ENCODE data around the gene SYNGR4. TPM values are rescaled to one million over a fixed set of nuclear protein-coding genes. Genes with fewer than 3 reads are reported as not detected.

The SYNGR4 gene
- total and polyA plus RNA-seq, 8 donors = 0.19 to 16.4 (median 0.61) TPM; not detected in 2

GRCh38 chr19:48396016-48396823, 32.1 kb downstream of the SYNGR4 start:
- FAIRE-seq (no peak), ATAC-seq (no peak), DNase-seq (no peak)
- H3K36me3 ChIP-seq = no peaks in the 10 kb centered on the region
- H3K27ac ChIP-seq = no peak overlapping the region
- 57 to 58% methylated on average over 24 of the region's 24 CpGs for WGBS, 2 donors
- H3K4me3 ChIP-seq = no peak overlapping the region
- no peaks in the 10 kb centered on the region for H3K4me1 ChIP-seq
- H3K9me3 ChIP-seq = no peaks in the 10 kb centered on the region
- peaks cover 0 to 8% (median 2%) of the 10 kb centered on the region in 4 donors for H3K27me3 ChIP-seq
- intact Hi-C loops (cut with DNase I) = no loop called here
- no peak for TF ChIP-seq CTCF (IDR thresholded peaks at IDR 0.05)

GRCh38 chr19:48396824-48397176, 32.6 kb downstream of the SYNGR4 start:
- intact Hi-C loops (cut with DNase I) = no loop called here
- WGBS, 2 donors = 44 to 62% methylated on average over 2 of the region's 2 CpGs
- Histone ChIP-seq H3K36me3 (no peaks in the 10 kb centered on the region), H3K27me3 (peaks cover 0 to 8% (median 2%) of the 10 kb centered on the region in 4 donors), H3K27ac (no peak overlapping the region), H3K9me3 (no peaks in the 10 kb centered on the region), H3K4me3 (no peak overlapping the region), H3K4me1 (no peaks in the 10 kb centered on the region)
- ATAC-seq = no peak
- no peak for TF ChIP-seq CTCF (IDR thresholded peaks at IDR 0.05)
- FAIRE-seq = no peak
- peak in 1 of 6 donors; percentile 42 for DNase-seq

- ATAC-seq (no peak), DNase-seq (no peak), FAIRE-seq (no peak)
- no peak overlapping the region for H3K27ac ChIP-seq
- no peak for TF ChIP-seq CTCF (IDR thresholded peaks at IDR 0.05)
- WGBS, 2 donors = 49 to 66% methylated on average over 22 of the region's 22 CpGs
- H3K4me1 ChIP-seq = no peaks in the 10 kb centered on the region
- H3K9me3 ChIP-seq = no peaks in the 10 kb centered on the region
- H3K4me3 ChIP-seq = peak overlapping the region in 1 of 4 donors; percentile 35
- H3K27me3 ChIP-seq = peaks cover 0 to 8% (median 2%) of the 10 kb centered on the region in 4 donors
- H3K36me3 ChIP-seq = no peaks in the 10 kb centered on the region
- intact Hi-C loops (cut with DNase I) = no loop called here
Measured at GRCh38 chr19:48397263-48398101, 33.3 kb downstream of the SYNGR4 start.

GRCh38 chr19:48398102-48398374, 33.9 kb downstream of the SYNGR4 start:
- ATAC-seq (no peak), FAIRE-seq (no peak), DNase-seq (no peak)
- Histone ChIP-seq H3K27me3 (peaks cover 0 to 8% (median 2%) of the 10 kb centered on the region in 4 donors), H3K9me3 (no peaks in the 10 kb centered on the region), H3K4me3 (peak overlapping the region in 2 of 4 donors; percentile 24 to 35), H3K36me3 (no peaks in the 10 kb centered on the region), H3K4me1 (no peaks in the 10 kb centered on the region), H3K27ac (no peak overlapping the region)
- WGBS, 2 donors = 6 to 8% methylated on average over 17 of the region's 17 CpGs
- intact Hi-C loops (cut with DNase I) = no loop called here
- no peak for TF ChIP-seq CTCF (IDR thresholded peaks at IDR 0.05)

Data from pancreas (tissue), 10 donors.